HG03280 (cell line): ENCODE results near the gene NR0B2.

Experiments
- ATAC-seq: cut with Tn5 transposase; IDR thresholded peaks from one replicate; pipeline ENCODE4 v1.9.1; 2021; ENCODE audit warnings: mild to moderate bottlenecking, moderate library complexity; ENCODE audit not compliant: unreplicated experiment

The NR0B2 gene

DNA sequence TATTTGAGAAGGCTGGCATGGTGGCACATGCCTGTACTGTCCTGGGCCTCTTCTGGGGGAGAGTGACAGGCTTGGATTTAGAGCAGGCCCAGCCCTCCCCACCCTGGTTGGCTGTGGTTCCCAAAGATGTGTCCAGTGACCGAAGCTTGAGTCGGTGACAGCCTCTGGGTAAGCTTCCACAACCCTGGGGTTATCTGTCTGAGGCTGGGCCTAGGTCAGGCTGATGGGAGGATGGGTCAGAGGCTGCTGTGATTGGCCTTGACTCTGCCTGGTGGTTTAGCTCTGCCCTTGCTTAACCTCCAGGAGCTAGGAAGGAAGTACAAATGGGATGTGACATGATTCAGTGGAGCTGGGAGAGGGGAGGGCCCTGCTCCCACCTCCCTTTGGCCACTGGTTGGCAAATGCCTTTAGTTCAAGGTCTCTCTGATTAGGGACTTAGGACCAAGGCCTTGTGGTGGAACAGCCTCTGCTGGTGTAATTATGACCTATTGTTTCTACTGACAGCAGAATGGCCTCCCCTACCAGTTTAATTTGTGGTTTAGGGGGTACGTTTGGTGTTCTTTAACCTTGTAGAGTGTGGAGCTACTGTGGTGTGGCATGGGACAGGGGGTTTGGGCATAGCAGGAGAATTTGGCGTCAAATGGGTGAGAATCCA is 24.4 kb upstream of the NR0B2 start:
- ATAC-seq, result no peak

DNA sequence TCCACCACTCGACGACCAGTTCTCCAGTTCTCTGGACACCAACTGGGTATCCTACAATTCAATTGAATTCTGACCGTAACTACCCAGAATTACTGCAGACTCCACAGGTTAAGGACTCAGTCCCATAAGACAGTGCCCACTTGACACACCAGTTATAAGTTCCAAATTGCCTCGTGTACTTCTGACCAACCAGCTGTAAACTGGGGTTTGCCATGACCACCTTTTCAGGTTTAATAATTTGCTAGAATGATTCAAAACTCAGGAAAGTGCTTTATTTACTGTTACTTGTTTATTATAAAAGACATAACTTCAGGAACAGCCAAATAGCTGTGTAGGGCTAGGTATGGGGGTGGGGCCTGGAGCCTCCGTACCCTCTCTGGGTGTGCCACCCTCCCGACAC is 23.0 kb upstream of the NR0B2 start:
- ATAC-seq, result no peak

DNA sequence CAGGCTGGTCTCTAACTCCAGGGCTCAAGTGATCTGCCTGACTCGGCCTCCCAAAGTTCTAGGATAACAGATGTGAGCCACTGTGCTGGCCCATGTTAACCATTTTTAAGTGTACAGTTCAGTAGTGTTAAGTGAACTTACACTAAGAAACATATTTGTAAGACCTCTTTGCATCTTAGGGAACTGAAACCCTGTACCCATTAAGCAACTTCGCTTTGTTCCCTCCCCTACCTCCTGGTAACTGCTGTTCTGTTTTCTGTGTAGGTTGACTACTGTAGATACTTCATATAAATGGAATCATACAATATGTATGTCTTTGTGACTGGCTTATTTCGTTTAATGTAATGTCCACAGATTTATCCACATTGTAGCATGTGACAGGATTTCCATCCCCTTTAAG is 18.8 kb upstream of the NR0B2 start:
- no peak for ATAC-seq

- no peak for ATAC-seq
Observed at GRCh38 chr1:26923711-26924110, 9.9 kb upstream of the NR0B2 start.

DNA sequence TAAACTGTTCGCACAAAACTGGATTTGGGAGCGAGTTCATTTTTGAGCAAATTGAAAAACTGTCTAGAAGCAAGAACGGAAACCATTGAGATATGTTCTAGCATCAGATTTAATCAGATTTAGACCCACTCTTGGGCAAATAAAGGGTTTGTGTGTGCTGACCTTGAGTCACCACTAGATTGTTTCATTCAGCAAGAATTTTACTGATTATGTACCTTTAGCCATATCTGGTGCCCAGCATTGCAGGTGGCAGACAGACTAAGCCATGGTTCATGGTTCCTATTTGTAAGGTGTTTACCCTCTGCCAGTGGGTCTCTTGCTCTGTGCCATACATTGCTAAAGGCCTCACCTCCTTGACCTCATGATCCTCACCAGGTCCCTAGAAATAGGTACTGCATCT is 9.1 kb upstream of the NR0B2 start:
- ATAC-seq, result no peak

GRCh38 chr1:26922431-26922729 is 8.6 kb upstream of the NR0B2 start:
- no peak for ATAC-seq

GRCh38 chr1:26921540-26922430 is 8.0 kb upstream of the NR0B2 start, which contains the start of gene NUDC:
NUDC (plus strand) TSS chr1:26921743; CDS start chr1:26921849, 106 bp downstream.
- ATAC-seq, result peak; percentile 98

DNA sequence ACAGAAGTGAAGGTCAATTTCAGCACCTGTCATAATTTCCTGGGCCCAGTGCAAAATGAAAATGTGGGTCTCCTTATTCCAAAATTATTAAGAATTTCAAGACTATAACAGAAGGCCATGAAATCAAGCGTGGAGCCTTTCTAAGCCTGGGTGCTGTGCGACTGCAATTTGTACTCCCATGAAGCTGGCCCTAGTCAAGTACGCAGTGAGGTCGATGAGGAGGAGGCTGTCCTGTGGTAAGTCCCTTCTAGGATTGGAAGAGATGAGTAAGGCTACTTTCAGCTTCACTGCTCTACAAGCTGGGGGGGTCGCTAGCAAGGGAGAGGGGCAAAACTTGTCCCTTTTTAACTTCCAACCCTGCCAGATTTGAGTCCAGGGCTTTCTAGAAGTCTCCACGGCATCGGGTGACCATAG is 7.4 kb upstream of the NR0B2 start:
- ATAC-seq, result peak; percentile 18

DNA sequence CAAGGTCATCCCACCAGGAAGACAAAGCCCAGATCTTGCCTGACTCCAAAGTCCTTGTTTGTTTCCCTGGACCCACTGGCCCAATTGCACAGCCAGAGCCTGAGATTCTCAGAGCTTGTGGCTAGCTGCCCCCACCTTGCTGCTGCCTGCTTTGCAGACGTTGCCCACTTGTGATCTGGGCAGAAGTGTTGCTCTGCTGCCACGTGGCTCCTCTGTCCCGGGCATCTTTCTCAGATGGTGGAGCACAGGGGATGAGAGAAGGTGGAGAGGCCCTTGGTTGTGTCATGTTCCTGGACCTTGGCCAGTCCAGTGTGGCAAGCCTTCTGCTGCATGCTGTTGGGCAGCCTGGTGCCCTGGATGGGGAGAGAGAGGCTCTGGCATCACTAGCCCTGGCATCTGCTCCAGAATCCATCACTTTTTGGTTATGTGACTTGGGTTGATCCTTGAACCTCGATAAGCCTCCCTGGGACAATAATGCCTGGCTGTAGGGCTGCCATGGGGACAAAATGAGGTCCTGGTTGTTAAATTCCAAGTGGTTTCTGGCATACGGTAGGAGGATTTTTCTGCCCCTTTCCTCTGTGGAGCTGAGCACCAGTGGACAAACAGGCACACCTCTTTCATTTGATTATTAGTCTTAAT is 1.5 kb upstream of the NR0B2 start:
- no peak for ATAC-seq

- ATAC-seq, result no peak
Observed at GRCh38 chr1:26913389-26913753, 404 bp downstream of the NR0B2 start.

GRCh38 chr1:26912147-26912490 is 1.7 kb downstream of the NR0B2 start:
- no peak for ATAC-seq

GRCh38 chr1:26911399-26912146 is 2.2 kb downstream of the NR0B2 start:
- no peak for ATAC-seq

GRCh38 chr1:26910343-26911160 is 3.2 kb downstream of the NR0B2 start:
- ATAC-seq, result no peak

DNA sequence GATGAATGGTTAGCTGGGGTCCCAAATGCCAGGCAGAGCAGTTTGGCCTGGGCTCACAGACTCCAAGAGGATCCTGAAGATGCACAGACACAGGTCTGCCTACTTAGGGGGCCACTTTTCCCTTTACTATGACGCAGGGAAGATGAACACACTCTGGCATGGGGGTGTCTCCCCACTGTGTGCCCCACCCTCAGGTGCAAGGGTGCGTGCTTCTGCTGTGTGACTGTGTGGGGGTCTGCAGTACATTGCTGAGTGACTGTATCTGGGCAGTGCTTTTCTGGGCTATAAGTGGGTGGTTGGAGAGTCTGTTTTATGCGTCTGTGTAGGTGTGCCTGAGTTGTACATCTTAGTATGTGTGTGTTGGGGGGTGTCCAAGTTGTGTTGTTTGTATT is 3.8 kb downstream of the NR0B2 start:
- ATAC-seq, result no peak

DNA sequence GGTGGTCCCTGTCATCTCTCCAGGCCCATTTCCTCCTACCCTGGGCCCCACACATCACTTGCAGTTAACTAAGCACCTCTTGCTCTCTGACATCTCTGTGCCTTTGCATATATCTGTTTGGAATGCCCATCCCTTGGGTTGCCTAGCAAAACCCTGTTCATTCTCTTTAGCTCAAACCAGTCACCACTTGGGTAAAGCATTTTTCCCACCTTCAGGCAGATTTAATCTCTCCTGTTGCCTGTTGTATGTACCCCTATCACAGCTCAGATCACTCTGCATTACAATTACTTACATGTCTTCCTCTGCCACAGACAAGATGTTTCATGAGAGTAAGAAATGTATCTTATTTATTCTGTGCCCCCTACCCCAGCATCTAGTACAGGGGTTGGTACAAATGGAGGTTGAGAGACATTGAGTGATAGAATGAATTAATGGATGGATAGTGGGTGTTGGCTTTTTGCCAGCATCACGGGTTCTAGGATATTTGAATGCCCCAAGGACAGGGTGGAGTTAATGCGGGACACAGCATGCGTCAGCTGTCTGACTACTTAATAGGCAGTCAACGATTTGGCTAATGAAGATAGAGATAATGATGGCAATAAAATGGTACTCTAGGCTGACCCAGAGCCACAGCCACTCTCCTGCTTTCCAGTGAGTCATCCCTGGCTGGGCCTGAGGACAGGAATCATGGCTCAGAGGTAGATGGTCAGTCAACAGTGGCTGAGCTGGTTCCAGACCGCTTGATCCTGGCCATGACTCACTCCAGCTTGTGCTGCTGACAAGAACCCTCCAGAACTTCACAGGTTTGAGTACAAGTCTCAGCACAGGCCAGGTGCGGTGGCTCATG is 6.5 kb downstream of the NR0B2 start:
- no peak for ATAC-seq

- ATAC-seq, result no peak
Observed at GRCh38 chr1:26900815-26901511, 12.8 kb downstream of the NR0B2 start.

GRCh38 chr1:26900001-26900814 is 13.6 kb downstream of the NR0B2 start, which contains the start of gene GPATCH3:
GPATCH3 (minus strand) TSS chr1:26900467; CDS start chr1:26900442, 25 bp downstream.
- ATAC-seq, result peak; percentile 83

- no peak for ATAC-seq
Observed at GRCh38 chr1:26897351-26897750, 16.4 kb downstream of the NR0B2 start.
